Liver (tissue), 9 donors: ENCODE measurements around the gene ATXN7L3. TPM values are rescaled to one million over a fixed set of nuclear protein-coding genes. Genes with fewer than 3 reads are reported as not detected.

ENCODE experiments used
- DNase-seq: peaks from one replicate; pipeline ENCODE4 v3.0.0-alpha.2; 2017; ENCODE audit warnings: low spot score
- H3K27ac ChIP-seq, 2 donors: one replicate each; pipeline ENCODE4 v1.7.0; 2013; ENCODE audit warnings: inconsistent platforms in 2 of 2, low read length in 2 of 2, control low read depth in 1 of 2, low read depth in 1 of 2, mild to moderate bottlenecking in 1 of 2
- H3K27me3 ChIP-seq, 4 donors: one replicate each; pipeline versions ENCODE4 v1.6.1 to v1.7.0; 2013; ENCODE audit warnings: low read length in 3 of 4, inconsistent platforms in 1 of 4, mild to moderate bottlenecking in 1 of 4, moderate library complexity in 1 of 4; ENCODE audit not compliant: control insufficient read depth in 4 of 4, insufficient read depth in 4 of 4
- H3K36me3 ChIP-seq, 4 donors: one replicate each; pipeline versions ENCODE4 v1.6.1 to v1.7.0; 2013; ENCODE audit warnings: low read length in 3 of 4, mild to moderate bottlenecking in 3 of 4, low read depth in 1 of 4, moderate library complexity in 1 of 4; ENCODE audit not compliant: control insufficient read depth in 4 of 4, insufficient read depth in 3 of 4
- H3K4me1 ChIP-seq, 4 donors: one replicate each; pipeline versions ENCODE4 v1.6.1 to v1.7.0; 2013; ENCODE audit warnings: low read length in 3 of 4, mild to moderate bottlenecking in 3 of 4, moderate library complexity in 1 of 4; ENCODE audit not compliant: control insufficient read depth in 4 of 4, insufficient read depth in 4 of 4
- H3K4me3 ChIP-seq, 3 donors: one replicate each; pipeline versions ENCODE4 v1.6.1 to v1.7.0; 2013; ENCODE audit warnings: low read length in 3 of 3, control low read depth in 1 of 3, low read depth in 1 of 3, mild to moderate bottlenecking in 1 of 3
- H3K9ac ChIP-seq, 2 donors: one replicate each; pipeline ENCODE4 v1.7.0; 2013; ENCODE audit warnings: low read length in 2 of 2, mild to moderate bottlenecking in 2 of 2, moderate library complexity in 2 of 2, control low read depth in 1 of 2, low read depth in 1 of 2
- H3K9me3 ChIP-seq, 4 donors: one replicate each; pipeline versions ENCODE4 v1.6.1 to v1.7.0; 2013; ENCODE audit warnings: low read length in 3 of 4; ENCODE audit not compliant: control insufficient read depth in 4 of 4
- CTCF ChIP-seq: fragments of 150-350 bp; IDR thresholded peaks from 2 replicates; pipeline ENCODE4 v1.5.1; 2017; ENCODE audit warnings: improper control_type of control experiment, low read depth, low read length; ENCODE audit not compliant: missing input control
- EGR1 ChIP-seq, 2 donors: IDR thresholded peaks; 2 replicates each; pipeline ENCODE4 v1.6.1; 2016 to 2018; ENCODE audit warnings: antibody characterized with exemption in 2 of 2, low read depth in 2 of 2
- FOXA1 ChIP-seq: IDR thresholded peaks from 2 replicates; pipeline ENCODE4 v1.6.1; 2016; ENCODE audit warnings: antibody characterized with exemption
- FOXA2 ChIP-seq: IDR thresholded peaks from 2 replicates; pipeline ENCODE4 v1.6.1; 2016; ENCODE audit warnings: antibody characterized with exemption
- GABPA ChIP-seq, 2 donors: IDR thresholded peaks in 1 of 2; conservative IDR thresholded peaks in 1 of 2; 2 replicates each; pipeline ENCODE4 v1.6.1; 2016; ENCODE audit warnings: antibody characterized with exemption in 2 of 2, mild to moderate bottlenecking in 1 of 2, moderate library complexity in 1 of 2
- HNF4A ChIP-seq, 2 donors: conservative IDR thresholded peaks; 2 replicates each; pipeline ENCODE4 v1.6.1; 2016; ENCODE audit warnings: antibody characterized with exemption in 2 of 2, mild to moderate bottlenecking in 2 of 2
- HNF4G ChIP-seq: IDR thresholded peaks from 2 replicates; pipeline ENCODE4 v1.6.1; 2016; ENCODE audit warnings: antibody characterized with exemption
- JUND ChIP-seq, 2 donors: IDR thresholded peaks; 2 replicates each; pipeline ENCODE4 v1.6.1; 2016; ENCODE audit warnings: antibody characterized with exemption in 2 of 2
- NR2F2 ChIP-seq: IDR thresholded peaks from 2 replicates; pipeline ENCODE4 v1.6.1; 2016; ENCODE audit warnings: antibody characterized with exemption
- RAD21 ChIP-seq, 2 donors: IDR thresholded peaks; 2 replicates each; pipeline ENCODE4 v1.6.1; 2016; ENCODE audit warnings: antibody characterized with exemption in 2 of 2, mild to moderate bottlenecking in 2 of 2
- REST ChIP-seq: IDR thresholded peaks from 2 replicates; pipeline ENCODE4 v1.6.1; 2016; ENCODE audit warnings: antibody characterized with exemption, mild to moderate bottlenecking
- RXRA ChIP-seq, 2 donors: IDR thresholded peaks; 2 replicates each; pipeline ENCODE4 v1.6.1; 2017 to 2018; ENCODE audit warnings: antibody characterized with exemption in 2 of 2, mild to moderate bottlenecking in 1 of 2
- SP1 ChIP-seq: IDR thresholded peaks from 2 replicates; pipeline ENCODE4 v1.6.1; 2018; ENCODE audit warnings: antibody characterized with exemption, mild to moderate bottlenecking
- TAF1 ChIP-seq: conservative IDR thresholded peaks from 2 replicates; pipeline ENCODE4 v1.6.1; 2016; ENCODE audit warnings: antibody characterized with exemption, mild to moderate bottlenecking
- YY1 ChIP-seq: IDR thresholded peaks from 2 replicates; pipeline ENCODE4 v1.6.1; 2016; ENCODE audit warnings: antibody characterized with exemption, mild to moderate bottlenecking
- WGBS: extraction: QIAGEN DNeasy Blood & Tissue Kit; methylation state at CpG from one replicate; pipeline ENCODE4 v1.1.7; 2013; 5-methylcytosine and 5-hydroxymethylcytosine counted together
- polyA plus RNA-seq, 2 donors: library from polyadenylated mRNA; stranded (reverse) in 1 of 2; unstranded in 1 of 2; fragments of 200-250 nt in 1 of 2; fragments of >200 nt in 1 of 2; fragmentation: Nextera tagmentation in 1 of 2; extraction: Ambion mirVana in 1 of 2; gene quantifications; one replicate each; pipeline versions ENCODE4 v1.2.1 to v1.2.3, GENCODE V29; 2013 to 2015
- total RNA-seq, 2 donors: library from RNA; depleted of rRNA; stranded (reverse); fragments of >200 nt; gene quantifications; one replicate each; pipeline ENCODE4 v1.2.3, GENCODE V29; 2014
- TF ChIP-seq, protein P1 (sequence below): IDR thresholded peaks from 2 replicates; pipeline ENCODE4 v1.6.1; 2016; ENCODE audit warnings: antibody characterized with exemption
- TF ChIP-seq, protein P2 (sequence below): IDR thresholded peaks from 2 replicates; pipeline ENCODE4 v1.6.1; 2016; ENCODE audit warnings: antibody characterized with exemption
- TF ChIP-seq, protein P3 (sequence below): IDR thresholded peaks from 2 replicates; pipeline ENCODE4 v1.6.1; 2016; ENCODE audit warnings: antibody characterized with exemption
- donor health status: healthy.
- donor health status: healthy.
- donor health status: healthy.
- donor health status: healthy.
- donor health status: healthy.

Gene ATXN7L3
- total and polyA plus RNA-seq, 4 donors: 5.1 to 20.9 (median 14.7) TPM

GRCh38 chr17:44232061-44232460 is 32.4 kb upstream of the ATXN7L3 start (continued):
- TF ChIP-seq, protein P1, sequence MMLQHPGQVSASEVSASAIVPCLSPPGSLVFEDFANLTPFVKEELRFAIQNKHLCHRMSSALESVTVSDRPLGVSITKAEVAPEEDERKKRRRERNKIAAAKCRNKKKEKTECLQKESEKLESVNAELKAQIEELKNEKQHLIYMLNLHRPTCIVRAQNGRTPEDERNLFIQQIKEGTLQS: no peak
- TF ChIP-seq, protein P2, sequence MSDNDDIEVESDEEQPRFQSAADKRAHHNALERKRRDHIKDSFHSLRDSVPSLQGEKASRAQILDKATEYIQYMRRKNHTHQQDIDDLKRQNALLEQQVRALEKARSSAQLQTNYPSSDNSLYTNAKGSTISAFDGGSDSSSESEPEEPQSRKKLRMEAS: no peak

DNA sequence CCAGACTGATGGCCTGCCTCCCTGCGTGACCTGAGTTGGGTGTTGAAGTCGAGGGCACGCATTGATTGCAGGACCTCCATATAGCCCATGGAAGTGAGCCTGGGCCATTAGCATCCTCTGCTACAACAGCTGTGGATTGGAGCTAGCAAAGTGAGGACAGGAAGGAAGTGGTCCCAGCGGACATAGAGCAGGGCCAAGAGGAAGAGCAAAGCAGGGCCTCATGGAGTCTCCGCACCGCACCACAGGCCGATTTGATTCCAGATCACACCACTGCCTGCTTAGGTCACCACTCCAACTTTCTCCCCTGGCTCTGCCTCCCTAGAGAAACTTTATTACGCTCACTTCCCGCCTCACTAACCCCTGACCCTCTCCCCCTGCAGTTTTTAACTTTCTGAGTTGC is 30.5 kb upstream of the ATXN7L3 start:
- H3K4me3 ChIP-seq: no peak overlapping the region
- no peaks in the 10 kb centered on the region for H3K27me3 ChIP-seq
- H3K9me3 ChIP-seq: no peaks in the 10 kb centered on the region
- H3K36me3 ChIP-seq: no peaks in the 10 kb centered on the region
- H3K27ac ChIP-seq: no peak overlapping the region
- TF ChIP-seq FOXA2: no peak
- TF ChIP-seq TAF1: no peak
- TF ChIP-seq, protein P1: no peak
- TF ChIP-seq SP1: no peak
- TF ChIP-seq NR2F2: no peak
- TF ChIP-seq JUND (IDR thresholded peaks at IDR 0.05): no peak
- TF ChIP-seq, protein P3, sequence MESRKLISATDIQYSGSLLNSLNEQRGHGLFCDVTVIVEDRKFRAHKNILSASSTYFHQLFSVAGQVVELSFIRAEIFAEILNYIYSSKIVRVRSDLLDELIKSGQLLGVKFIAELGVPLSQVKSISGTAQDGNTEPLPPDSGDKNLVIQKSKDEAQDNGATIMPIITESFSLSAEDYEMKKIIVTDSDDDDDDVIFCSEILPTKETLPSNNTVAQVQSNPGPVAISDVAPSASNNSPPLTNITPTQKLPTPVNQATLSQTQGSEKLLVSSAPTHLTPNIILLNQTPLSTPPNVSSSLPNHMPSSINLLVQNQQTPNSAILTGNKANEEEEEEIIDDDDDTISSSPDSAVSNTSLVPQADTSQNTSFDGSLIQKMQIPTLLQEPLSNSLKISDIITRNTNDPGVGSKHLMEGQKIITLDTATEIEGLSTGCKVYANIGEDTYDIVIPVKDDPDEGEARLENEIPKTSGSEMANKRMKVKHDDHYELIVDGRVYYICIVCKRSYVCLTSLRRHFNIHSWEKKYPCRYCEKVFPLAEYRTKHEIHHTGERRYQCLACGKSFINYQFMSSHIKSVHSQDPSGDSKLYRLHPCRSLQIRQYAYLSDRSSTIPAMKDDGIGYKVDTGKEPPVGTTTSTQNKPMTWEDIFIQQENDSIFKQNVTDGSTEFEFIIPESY: no peak
- TF ChIP-seq FOXA1: no peak
- TF ChIP-seq, protein P2: no peak
- no peak for TF ChIP-seq EGR1 (IDR thresholded peaks at IDR 0.05; ENCODE audit: low read depth in 2 of 2)
- TF ChIP-seq YY1: no peak
- TF ChIP-seq RAD21 (IDR thresholded peaks at IDR 0.05): no peak
- TF ChIP-seq HNF4A (conservative IDR thresholded peaks at IDR 0.05): no peak
- TF ChIP-seq HNF4G: no peak
- TF ChIP-seq GABPA (IDR thresholded peaks at IDR 0.05 in 1 of 2, conservative IDR thresholded peaks at IDR 0.05 in 1 of 2): no peak
- no peak for TF ChIP-seq REST
- no peak for TF ChIP-seq CTCF
- TF ChIP-seq RXRA (IDR thresholded peaks at IDR 0.05): no peak
- no peak for DNase-seq
- 88% methylated on average over 9 of the region's 9 CpGs for WGBS
- H3K4me1 ChIP-seq: no peaks in the 10 kb centered on the region
- no peak overlapping the region for H3K9ac ChIP-seq
